Testis (tissue), 2 donors: ENCODE data around the gene DRICH1.

ENCODE experiments used
- POLR2A ChIP-seq: fragments of 450-650 bp; IDR thresholded peaks from one replicate; pipeline ENCODE4 v1.6.1; 2017; ENCODE audit warnings: antibody characterized with exemption, mild to moderate bottlenecking, moderate library complexity
- TF ChIP-seq, protein P1 (sequence below), 3 experiments: fragments of 450-650 bp in 2 of 3; fragments of 200-600 bp in 1 of 3; sonication (generic) in 1 of 3; IDR thresholded peaks; one replicate each; pipeline ENCODE4 v1.5.1; 2016 to 2019; ENCODE audit warnings: antibody characterized with exemption in 3 of 3, mild to moderate bottlenecking in 2 of 3, moderate library complexity in 1 of 3

DNA sequence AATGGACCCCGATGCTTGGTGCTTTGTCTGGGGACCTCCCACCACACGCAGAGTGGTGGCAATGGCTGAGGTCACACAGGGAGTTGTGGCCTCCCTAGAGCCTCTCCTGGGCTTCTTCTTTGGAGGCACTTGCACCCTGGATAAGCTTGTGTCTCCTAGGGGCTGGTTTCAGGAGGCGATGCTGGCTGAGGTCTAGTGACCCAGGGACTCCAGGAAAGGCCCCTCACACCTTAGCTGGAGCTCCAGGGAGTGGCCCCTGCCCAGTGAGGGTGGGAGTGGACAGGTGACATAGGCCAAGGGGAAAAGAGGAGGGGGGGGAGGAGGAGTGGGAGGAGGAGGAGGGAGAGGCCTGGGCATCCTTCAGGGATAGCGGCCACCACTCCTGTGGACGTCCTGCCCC is 52.8 kb downstream of the DRICH1 start:
- TF ChIP-seq, protein P1, sequence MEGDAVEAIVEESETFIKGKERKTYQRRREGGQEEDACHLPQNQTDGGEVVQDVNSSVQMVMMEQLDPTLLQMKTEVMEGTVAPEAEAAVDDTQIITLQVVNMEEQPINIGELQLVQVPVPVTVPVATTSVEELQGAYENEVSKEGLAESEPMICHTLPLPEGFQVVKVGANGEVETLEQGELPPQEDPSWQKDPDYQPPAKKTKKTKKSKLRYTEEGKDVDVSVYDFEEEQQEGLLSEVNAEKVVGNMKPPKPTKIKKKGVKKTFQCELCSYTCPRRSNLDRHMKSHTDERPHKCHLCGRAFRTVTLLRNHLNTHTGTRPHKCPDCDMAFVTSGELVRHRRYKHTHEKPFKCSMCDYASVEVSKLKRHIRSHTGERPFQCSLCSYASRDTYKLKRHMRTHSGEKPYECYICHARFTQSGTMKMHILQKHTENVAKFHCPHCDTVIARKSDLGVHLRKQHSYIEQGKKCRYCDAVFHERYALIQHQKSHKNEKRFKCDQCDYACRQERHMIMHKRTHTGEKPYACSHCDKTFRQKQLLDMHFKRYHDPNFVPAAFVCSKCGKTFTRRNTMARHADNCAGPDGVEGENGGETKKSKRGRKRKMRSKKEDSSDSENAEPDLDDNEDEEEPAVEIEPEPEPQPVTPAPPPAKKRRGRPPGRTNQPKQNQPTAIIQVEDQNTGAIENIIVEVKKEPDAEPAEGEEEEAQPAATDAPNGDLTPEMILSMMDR (IDR thresholded peaks at IDR 0.05), result no peak
- no peak for TF ChIP-seq POLR2A
